T47D (cell line): ENCODE results near the gene PIK3C2G.
"Not testable (repeated sequence)": the region's sequence is repeated elsewhere in the genome, so short reads cannot be mapped to it uniquely, and the experiment has no call there.

ENCODE experiments used
- DNase-seq, 2 experiments: peaks; one replicate each; pipeline versions ENCODE4 v3.0.0 to v3.0.0-alpha.2; 2011 to 2012; ENCODE audit warnings: low read depth in 1 of 2, low spot score in 1 of 2
- JUND ChIP-seq: IDR thresholded peaks from 2 replicates; pipeline ENCODE4 v1.6.1; 2012; ENCODE audit warnings: low read depth
- in situ Hi-C: cut with HindIII; loops from 2 replicates; pipeline ENCODE4 v1.10.0; 2016; ENCODE audit warnings: low sequenced_read_pairs, low pct_unique_long_range_greater_than_20kb

Gene PIK3C2G

DNA sequence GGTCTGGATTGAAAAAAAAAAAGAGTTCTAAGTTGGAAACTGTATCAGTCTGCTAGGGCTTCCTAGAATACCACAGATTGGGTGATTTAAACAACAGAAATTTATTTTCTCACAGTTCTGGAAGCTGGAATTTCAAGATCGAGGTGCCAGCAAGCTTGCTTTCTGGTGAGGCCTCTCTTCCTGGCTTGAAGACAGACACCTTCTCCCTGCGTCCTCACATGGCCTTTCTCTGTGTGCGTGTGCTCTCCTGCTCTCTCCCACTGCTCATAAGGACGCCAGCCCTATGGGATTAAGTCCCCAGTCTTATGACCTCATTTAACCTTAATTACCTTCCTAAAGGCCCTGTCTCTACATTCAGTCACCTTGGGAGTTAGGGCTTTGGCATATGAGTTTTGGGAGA is 215.5 kb downstream of the PIK3C2G start:
- in situ Hi-C loops = no loop called here

DNA sequence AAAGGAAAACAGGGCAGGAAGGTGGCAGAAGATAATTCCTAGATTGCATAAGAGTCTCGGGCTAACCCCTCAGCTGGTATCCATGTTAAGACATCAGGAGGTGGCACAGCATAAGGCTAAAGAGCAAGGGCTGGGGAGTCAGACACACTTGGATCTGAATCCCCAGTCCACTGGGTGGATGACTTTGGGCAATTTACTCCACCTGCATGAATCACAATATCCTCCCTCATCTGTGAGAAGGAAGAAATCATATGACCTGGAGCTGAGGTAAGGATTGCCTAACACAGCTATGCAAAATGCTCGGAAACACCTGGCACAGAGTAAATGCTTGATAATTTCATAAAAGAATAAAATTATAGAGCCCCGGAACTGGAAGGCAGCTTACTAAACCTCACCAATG is 217.9 kb downstream of the PIK3C2G start:
- DNase-seq = no peak
- in situ Hi-C loops = no loop called here
- no peak for TF ChIP-seq JUND

More for the DNA sequence above, 215.5 kb downstream of the PIK3C2G start:
- peak in 1 of 2 experiments; percentile 10 for DNase-seq
- TF ChIP-seq JUND = no peak

DNA sequence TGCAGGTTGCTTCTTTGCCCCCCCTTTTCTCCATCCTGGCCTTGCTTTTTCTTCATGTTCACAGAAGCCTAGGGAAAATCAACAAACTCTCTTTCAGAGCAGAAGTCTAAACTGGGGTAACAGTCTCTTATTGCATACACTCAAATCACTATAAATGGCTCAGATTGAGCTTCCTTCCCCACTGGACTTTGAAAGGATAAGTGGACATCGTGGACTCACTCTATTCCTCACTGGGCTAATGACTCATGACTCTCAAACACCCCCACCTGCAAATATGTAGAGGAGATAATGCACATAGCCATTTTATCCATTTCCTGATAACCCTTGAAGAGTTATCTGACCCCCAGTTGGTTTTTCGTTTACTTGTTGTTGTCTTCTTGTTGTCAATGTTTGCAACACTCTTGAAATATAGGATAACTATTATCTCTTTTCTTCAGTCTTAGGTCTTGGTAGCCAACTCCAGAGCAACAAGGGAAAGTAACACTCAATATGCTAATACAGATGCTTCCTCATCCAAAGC is 221.3 kb downstream of the PIK3C2G start:
- TF ChIP-seq JUND = no peak
- in situ Hi-C loops = no loop called here
- no peak for DNase-seq

DNA sequence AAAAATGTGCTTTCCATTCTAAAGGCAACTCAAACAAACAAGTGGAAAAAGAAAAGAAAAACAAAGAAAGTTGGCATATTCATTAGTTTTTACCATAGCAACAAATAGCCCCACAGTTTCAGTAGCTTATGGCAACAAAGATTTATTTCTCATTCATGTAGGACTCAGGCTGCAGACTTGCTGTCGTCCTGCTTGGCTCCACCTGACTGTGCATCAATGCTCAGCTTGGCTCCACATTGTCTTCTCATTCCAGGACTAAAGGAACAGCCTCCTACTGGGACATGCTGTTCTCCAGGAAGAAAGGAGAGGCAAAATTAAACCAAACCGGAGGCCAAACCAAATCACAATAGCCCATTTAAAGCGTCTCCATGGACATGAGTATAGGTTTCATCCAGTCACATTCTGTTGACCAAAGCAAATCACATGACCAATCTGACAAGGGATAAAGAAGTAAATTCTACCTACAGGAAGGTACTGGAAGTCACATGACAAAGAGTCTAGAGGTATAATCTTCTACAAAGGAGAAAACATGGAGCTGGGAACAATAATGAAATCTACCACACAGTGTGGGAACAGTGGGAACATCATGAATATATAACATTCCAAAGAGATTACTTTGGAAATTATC is 222.5 kb downstream of the PIK3C2G start:
- in situ Hi-C loops = no loop called here
- no peak for DNase-seq
- TF ChIP-seq JUND = no peak

DNA sequence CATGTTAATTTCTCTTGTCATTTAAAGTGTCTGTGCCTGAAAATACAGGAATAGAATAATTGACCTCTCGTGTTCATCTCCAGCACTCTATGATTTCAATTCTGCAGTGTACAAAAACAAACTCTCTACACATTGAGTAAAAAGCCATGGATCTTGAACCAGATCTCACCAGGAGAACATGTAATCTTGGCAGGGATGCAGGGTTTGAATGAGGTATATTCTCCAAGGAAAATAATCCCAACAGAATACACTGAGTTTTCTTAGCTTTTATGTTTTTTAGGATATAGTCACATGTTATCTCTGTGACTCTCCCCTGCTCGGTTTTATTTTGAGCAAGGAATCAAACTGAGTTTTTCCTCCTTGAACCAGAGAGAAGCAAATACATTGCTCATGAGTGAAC is 224.7 kb downstream of the PIK3C2G start:
- TF ChIP-seq JUND = no peak
- no peak for DNase-seq
- in situ Hi-C loops = no loop called here

DNA sequence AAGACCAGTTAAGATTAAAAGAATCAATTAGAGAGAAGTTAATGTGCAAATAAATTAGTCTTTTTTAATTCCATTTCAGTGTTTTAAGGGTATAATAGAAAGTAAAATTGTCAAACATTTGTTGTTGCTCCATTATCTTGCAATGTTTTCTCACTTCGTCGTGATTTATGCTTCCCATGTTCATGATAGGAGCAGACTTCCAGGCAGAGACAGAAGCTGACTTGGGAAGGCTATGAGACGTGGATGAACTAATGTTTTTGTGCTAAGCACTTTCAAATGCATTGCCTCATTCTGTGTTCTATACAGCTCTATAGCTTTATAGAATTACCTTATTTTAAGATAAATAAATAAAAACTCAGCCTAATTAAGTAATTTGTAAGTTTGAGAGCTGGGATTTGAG is 226.2 kb downstream of the PIK3C2G start:
- in situ Hi-C loops = no loop called here
- DNase-seq = no peak
- no peak for TF ChIP-seq JUND

DNA sequence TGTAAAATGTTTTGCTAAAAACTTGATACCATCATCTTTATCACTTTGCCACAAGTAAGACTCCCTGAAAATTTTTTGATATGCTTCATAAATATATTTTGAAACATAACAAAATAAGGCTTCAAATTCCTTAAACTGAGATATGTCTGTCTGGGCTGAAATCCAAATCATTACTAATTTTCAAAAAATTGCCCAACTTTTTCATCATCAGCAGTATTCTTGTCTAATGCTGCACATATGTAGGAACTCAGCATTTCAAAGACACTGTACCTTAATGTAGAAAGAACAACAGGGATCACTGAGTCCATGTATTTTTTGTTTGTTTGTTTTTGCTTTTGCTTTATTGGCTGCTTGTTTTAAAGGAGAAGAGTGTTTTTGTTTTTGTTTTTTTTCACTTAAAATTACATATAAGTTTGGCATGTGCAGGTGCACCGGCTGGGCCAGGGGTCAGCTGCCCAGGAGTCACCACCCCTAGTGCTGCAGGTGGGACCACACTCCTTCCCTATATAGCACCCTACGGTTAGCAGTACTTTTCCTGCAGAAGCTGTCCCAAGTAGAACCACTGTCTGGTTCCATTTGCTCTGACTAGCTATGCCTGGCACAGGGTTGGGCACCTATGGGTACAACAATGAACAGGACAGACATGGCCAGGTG is 231.2 kb downstream of the PIK3C2G start:
- no peak for TF ChIP-seq JUND
- DNase-seq = no peak
- in situ Hi-C loops = no loop called here

DNA sequence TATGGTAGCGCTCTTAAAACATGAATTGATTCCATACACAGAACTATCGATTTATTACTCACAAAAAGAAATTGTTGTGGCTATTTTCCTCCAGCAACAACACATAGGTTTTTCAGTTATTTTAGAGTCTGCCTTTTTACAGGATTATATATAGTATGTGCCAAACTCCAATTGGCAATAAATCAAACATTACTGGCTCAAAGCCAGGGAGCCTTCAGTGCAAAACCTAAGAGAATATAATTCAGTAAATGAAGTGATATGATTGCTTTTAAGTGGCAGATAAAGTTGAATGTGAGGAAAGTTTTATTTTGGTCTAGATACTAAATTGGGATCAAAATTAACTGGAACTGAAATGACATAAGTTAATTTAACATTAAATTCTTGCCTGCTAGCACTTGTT is 234.8 kb downstream of the PIK3C2G start:
- TF ChIP-seq JUND = no peak
- in situ Hi-C loops = no loop called here
- no peak for DNase-seq

DNA sequence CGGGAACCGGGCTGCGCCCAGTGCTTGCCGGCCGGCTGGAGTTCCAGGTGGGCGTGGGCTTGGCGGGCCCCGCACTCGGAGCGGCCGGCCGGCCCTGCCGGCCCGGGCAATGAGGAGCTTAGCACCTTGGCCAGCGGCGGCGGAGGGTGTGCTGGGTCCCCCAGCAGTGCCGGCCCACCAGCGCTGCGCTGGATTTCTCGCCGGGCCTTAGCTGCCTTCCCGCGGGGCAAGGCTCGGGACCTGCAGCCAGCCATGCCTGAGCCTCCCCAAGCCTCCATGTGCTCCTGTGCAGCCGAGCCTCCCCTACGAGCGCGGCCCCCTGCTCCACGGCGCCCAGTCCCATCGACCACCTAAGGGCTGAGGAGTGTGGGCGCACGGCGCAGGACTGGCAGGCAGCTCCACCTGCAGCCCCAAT is 238.8 kb downstream of the PIK3C2G start:
- in situ Hi-C loops, DNase-seq: not testable (repeated sequence)

DNA sequence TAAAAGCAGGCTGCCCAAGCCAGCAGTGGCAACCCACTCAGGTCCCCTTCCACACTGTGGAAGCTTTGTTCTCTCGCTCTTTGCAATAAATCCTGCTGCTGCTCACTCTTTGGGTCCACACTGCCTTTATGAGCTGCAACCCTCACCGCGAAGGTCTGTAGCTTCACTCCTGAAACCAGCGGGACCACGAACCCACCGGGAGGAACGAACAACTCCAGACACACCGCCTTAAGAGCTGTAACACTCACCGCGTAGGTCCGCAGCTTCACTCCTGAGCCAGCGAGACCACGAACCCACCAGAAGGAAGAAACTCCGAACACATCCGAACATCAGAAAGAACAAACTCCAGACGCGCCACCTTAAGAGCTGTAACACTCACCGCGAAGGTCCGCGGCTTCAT is 239.4 kb downstream of the PIK3C2G start:
- DNase-seq, in situ Hi-C loops: not testable (repeated sequence)

DNA sequence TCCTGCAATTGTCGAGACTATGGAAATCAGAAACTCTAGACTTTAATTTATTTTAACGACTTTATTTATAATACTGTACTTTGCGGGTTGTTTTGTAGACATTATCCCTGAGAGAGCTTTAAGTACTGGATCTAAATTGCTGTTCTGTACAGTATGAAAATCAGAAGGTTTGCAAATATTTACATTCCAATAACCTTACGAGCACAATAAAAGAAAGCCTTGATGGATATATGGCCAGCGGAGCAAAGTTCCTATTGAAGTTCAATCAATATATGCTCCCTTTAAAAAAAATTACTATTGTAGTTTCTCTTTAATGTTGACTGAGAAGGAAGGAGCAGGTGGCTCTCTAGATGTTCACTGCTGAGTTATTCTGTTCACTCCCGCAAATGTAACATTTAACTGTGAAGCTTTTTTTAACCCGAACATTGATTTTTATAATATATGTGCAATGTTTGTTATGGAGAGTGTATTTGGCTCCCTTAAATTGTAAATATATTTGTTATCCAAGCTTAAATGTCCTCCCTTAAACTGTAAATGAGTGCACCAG is 241.2 kb downstream of the PIK3C2G start:
- no peak for DNase-seq
- TF ChIP-seq JUND = no peak
- in situ Hi-C loops = no loop called here

DNA sequence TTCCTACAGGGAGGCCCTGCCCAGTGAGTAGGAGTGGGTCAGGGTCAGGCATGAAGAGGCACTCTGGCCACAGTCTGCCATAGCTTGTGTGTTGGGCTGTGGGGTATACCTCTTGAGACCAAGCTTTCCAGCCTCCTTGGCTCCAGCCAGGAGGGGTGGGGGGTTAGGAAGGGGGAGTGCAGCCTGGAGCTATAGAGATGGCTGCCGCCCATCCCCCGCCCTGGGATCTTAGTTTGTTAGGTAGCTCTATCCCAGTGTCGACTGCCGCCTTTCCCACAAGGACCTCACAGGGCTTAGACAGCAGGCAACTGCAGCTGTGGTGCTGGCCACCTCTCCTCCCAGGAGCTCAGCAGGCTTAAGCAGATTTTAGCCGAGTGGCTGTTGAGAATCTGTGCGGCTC is 260.1 kb downstream of the PIK3C2G start:
- no peak for TF ChIP-seq JUND
- DNase-seq = no peak
- in situ Hi-C loops = no loop called here

DNA sequence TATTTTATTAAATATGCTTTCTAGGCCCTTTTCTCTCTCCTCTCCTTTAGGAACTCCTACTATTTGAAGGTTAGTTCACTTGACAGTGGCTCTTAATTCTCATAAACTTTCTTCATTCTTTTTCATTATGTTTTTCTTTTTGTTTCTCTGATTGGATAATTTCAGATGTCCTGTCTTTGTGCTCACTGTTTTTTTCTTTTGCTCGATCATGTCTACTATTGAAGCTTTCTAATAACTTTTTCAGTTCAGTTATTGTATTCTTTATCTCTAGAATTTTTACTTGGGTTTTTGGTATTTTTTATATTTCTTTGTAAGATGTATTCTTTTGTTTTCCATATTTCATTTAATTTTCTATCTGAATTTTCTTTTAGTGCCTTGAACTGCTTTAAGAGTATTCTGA is 261.5 kb downstream of the PIK3C2G start:
- DNase-seq = no peak
- no peak for TF ChIP-seq JUND
- in situ Hi-C loops = no loop called here

DNA sequence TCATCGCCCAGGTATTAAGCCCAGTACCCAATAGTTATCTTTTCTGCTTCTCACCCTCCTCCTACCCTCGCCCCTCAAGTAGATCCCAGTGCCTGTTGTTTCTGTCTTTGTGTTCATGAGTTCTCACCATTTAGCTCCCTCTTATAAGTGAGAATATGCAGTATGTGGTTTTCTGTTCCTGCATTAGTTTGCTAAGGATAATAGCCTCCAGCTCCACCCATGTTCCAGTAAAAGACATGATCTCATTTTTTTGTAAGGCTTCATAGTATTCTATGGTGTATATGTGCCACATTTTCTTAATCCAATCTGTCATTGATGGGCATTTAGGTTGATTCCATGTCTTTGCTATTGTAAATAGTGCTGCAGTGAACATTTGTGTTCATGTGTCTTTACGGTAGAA is 281.2 kb downstream of the PIK3C2G start:
- in situ Hi-C loops, DNase-seq: not testable (repeated sequence)
